ENCODE results near the gene EFCAB5. TPM values are rescaled to one million over a fixed set of nuclear protein-coding genes. Genes with fewer than 3 reads are reported as not detected.

Gene EFCAB5
- polyA plus RNA-seq, 4 donors = 0.10 to 2.7 TPM; not detected in 2

DNA sequence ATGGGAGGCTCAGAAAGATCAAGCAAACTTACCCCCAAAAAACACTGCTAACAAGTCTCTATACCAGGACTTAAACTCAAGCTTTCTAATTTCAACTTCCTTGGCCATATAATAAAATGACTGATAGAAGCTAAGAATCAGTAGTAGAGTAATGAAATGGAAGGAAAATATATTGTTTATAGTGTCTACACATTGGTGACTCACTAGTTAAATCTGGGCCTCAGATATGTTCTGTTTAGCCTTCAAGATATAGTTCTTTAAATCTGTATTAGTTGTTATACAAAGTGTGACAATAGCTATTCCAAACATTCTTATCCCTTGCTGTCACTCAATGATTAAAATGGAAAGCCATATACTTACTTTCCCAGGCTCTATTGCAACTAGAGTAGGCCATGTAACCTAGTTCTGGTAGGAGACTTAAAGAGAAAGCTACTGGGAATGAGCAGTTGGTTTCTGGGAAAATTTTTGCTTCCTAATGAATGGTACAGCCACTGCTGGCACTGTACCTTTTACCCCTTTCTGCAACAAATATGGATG is 29.7 kb upstream of the EFCAB5 start:
- no peak for DNase-seq
- no peaks in the 10 kb centered on the region for H3K4me1 ChIP-seq (ENCODE audit: control insufficient read depth in 3 of 3, insufficient read depth in 2 of 3, low read depth in 1 of 3, low read length in 2 of 3)
- H3K27ac ChIP-seq (ENCODE audit: low read depth in 1 of 3, low read length in 2 of 3) = no peak overlapping the region
- H3K4me3 ChIP-seq (ENCODE audit: low read depth in 1 of 3, low read length in 3 of 3) = no peak overlapping the region
- FAIRE-seq = no peak
- no peaks in the 10 kb centered on the region for H3K27me3 ChIP-seq (ENCODE audit: control insufficient read depth in 3 of 3, insufficient read depth in 3 of 3, low read length in 3 of 3)
- H3K9me3 ChIP-seq (ENCODE audit: control insufficient read depth in 2 of 2, insufficient read depth in 1 of 2, low read depth in 1 of 2, low read length in 1 of 2) = no peaks in the 10 kb centered on the region
- H3K36me3 ChIP-seq (ENCODE audit: control insufficient read depth in 3 of 3, insufficient read depth in 2 of 3, low read depth in 1 of 3, low read length in 3 of 3) = peaks cover 0 to 2% (median 2%) of the 10 kb centered on the region in 3 donors

DNA sequence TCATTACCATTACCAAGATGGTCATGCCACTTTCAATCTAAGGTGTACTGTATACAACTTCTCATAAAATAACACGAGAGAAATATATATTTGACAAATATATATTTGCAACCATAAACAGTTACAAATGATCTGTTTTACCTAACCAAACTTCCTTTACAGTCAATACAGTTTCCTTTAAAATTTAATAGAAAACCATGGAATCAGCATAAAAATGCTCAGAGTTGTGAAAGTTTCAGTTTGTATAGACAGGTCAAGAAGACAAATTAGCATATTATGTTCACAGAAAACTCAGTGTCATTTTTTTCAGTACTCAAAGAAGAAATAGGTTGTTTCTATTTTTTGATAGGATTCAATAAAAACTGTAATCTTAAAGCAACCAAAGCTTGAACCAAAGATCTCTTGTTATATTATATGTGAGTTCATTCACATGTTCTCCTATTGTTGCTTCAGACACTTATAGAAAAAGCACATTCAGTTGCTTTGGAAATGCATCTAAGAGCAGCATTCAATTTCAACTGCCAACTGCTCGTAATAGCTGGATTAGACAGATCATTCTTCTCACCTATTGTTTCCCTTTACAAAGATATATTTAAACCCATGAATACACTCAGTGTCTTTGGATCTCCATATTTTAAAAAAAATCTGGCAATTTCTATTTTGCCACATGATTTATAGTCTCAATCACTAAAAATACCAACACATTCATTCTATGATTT is 26.5 kb upstream of the EFCAB5 start:
- WGBS, 3 donors = 73 to 87% (median 86%) methylated on average over 2 of the region's 2 CpGs
- FAIRE-seq = no peak
- no peak overlapping the region for H3K4me3 ChIP-seq (ENCODE audit: low read depth in 1 of 3, low read length in 3 of 3)

DNA sequence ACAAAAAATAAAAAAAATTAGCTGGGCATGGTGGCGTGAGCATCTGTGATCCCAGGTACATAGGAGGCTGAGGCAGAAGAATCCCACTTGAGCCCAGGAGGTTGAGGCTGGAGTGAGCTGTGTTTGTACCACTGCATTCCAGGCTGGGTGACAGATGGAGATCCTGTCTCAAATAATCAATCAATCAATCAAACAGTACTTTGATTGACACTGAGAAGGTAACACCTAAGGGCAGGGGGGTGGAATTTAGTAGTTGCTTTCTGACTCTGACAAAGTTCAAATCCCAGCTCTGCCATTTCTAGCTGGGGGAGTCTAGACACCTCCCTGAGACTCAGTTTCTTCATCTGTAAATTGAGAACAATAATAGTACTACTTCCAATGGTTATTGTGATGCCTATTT is 23.4 kb upstream of the EFCAB5 start:
- H3K27me3 ChIP-seq (ENCODE audit: control insufficient read depth in 3 of 3, insufficient read depth in 3 of 3, low read length in 3 of 3) = no peaks in the 10 kb centered on the region
- H3K27ac ChIP-seq (ENCODE audit: low read depth in 1 of 3, low read length in 2 of 3) = no peak overlapping the region
- no peak for FAIRE-seq
- 95 to 100% (median 100%) methylated on average over 1 of the region's 1 CpG for WGBS, 3 donors
- H3K4me3 ChIP-seq (ENCODE audit: low read depth in 1 of 3, low read length in 3 of 3) = no peak overlapping the region
- no peaks in the 10 kb centered on the region for H3K9me3 ChIP-seq (ENCODE audit: control insufficient read depth in 2 of 2, insufficient read depth in 1 of 2, low read depth in 1 of 2, low read length in 1 of 2)
- H3K4me1 ChIP-seq (ENCODE audit: control insufficient read depth in 3 of 3, insufficient read depth in 2 of 3, low read depth in 1 of 3, low read length in 2 of 3) = no peaks in the 10 kb centered on the region
- DNase-seq = no peak
- H3K36me3 ChIP-seq (ENCODE audit: control insufficient read depth in 3 of 3, insufficient read depth in 2 of 3, low read depth in 1 of 3, low read length in 3 of 3) = peaks cover 0 to 2% (median 2%) of the 10 kb centered on the region in 3 donors

More for the DNA sequence above, 26.5 kb upstream of the EFCAB5 start:
- H3K4me1 ChIP-seq (ENCODE audit: control insufficient read depth in 3 of 3, insufficient read depth in 2 of 3, low read depth in 1 of 3, low read length in 2 of 3) = no peaks in the 10 kb centered on the region
- H3K27me3 ChIP-seq (ENCODE audit: control insufficient read depth in 3 of 3, insufficient read depth in 3 of 3, low read length in 3 of 3) = no peaks in the 10 kb centered on the region
- no peak overlapping the region for H3K27ac ChIP-seq (ENCODE audit: low read depth in 1 of 3, low read length in 2 of 3)
- no peak for DNase-seq
- no peaks in the 10 kb centered on the region for H3K9me3 ChIP-seq (ENCODE audit: control insufficient read depth in 2 of 2, insufficient read depth in 1 of 2, low read depth in 1 of 2, low read length in 1 of 2)
- H3K36me3 ChIP-seq (ENCODE audit: control insufficient read depth in 3 of 3, insufficient read depth in 2 of 3, low read depth in 1 of 3, low read length in 3 of 3) = peaks cover 0 to 2% (median 2%) of the 10 kb centered on the region in 3 donors

DNA sequence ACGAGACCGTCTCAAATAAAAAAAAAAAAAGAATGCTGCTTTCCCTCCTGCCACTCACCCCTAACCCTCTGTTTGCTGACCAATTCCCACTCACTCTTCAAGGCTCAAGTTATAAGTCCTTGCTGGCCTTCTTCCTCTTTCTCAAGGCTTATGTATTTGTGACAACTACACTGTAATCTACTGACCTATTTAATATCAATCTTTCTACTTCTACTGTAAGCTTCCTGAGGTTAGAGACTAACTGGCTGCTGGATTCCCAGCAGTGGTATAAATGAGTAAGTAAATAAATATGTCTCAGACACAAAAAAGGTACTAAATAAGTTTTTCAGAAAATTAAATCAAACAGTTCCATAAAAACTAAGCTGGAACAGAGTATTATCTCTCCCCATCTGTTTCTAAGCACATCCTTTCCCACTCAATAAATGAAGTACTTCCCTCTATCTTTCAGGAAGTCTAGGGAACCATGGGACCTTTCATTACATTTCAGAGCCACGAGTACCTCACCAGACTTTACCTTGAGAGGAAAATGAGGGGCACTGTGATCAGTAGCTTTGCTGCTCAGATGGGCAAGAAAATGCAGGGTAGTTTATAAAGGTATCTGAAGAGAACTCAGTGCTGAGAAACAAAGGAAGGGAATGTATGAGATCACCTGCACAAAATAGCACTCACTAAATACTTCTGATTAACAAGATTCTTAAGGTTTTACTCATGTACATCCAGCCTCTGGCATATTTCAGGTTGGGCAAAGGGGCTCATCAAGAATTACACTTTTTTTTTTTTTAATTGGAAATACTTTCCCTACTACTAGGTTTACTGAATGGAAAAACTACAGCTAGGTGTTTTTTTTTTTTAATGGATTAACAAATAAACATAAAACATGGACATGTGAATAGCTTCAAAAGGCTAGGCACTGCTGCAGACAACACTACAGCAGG is 22.2 kb upstream of the EFCAB5 start:
- DNase-seq (no peak), FAIRE-seq (no peak)
- 69 to 74% (median 70%) methylated on average over 3 of the region's 3 CpGs for WGBS, 3 donors
- no peaks in the 10 kb centered on the region for H3K9me3 ChIP-seq (ENCODE audit: control insufficient read depth in 2 of 2, insufficient read depth in 1 of 2, low read depth in 1 of 2, low read length in 1 of 2)
- H3K36me3 ChIP-seq (ENCODE audit: control insufficient read depth in 3 of 3, insufficient read depth in 2 of 3, low read depth in 1 of 3, low read length in 3 of 3) = peaks cover 0 to 2% (median under 1%) of the 10 kb centered on the region in 3 donors
- no peak overlapping the region for H3K27ac ChIP-seq (ENCODE audit: low read depth in 1 of 3, low read length in 2 of 3)
- no peaks in the 10 kb centered on the region for H3K4me1 ChIP-seq (ENCODE audit: control insufficient read depth in 3 of 3, insufficient read depth in 2 of 3, low read depth in 1 of 3, low read length in 2 of 3)
- no peak overlapping the region for H3K4me3 ChIP-seq (ENCODE audit: low read depth in 1 of 3, low read length in 3 of 3)
- H3K27me3 ChIP-seq (ENCODE audit: control insufficient read depth in 3 of 3, insufficient read depth in 3 of 3, low read length in 3 of 3) = no peaks in the 10 kb centered on the region

DNA sequence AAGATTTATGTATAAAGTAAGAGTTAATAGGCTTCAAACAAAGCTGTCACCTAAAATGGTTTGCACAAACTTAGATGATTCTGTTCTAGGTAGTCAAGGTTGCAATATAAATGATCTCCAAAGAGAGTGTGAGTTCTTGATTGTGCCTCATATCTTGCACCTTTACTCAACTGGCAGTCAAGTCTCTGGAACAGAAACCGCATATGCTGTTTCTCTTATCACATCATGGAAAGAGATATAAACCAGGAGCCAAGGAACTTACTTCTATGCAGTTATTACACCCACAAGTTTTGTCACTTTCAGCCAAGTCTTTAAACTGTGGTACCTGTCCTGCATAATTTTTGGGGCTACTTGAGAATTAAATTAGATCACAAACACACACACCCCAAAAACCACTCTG is 16.6 kb upstream of the EFCAB5 start:
- peaks cover 0 to 2% (median 0%) of the 10 kb centered on the region in 3 donors for H3K4me1 ChIP-seq (ENCODE audit: control insufficient read depth in 3 of 3, insufficient read depth in 2 of 3, low read depth in 1 of 3, low read length in 2 of 3)
- 16 to 54% (median 32%) methylated on average over 1 of the region's 1 CpG for WGBS, 3 donors
- no peak for FAIRE-seq
- no peak overlapping the region for H3K4me3 ChIP-seq (ENCODE audit: low read depth in 1 of 3, low read length in 3 of 3)
- H3K9me3 ChIP-seq (ENCODE audit: control insufficient read depth in 2 of 2, insufficient read depth in 1 of 2, low read depth in 1 of 2, low read length in 1 of 2) = no peaks in the 10 kb centered on the region
- peaks cover 0 to 2% (median 0%) of the 10 kb centered on the region in 3 donors for H3K36me3 ChIP-seq (ENCODE audit: control insufficient read depth in 3 of 3, insufficient read depth in 2 of 3, low read depth in 1 of 3, low read length in 3 of 3)
- peak in 1 of 2 donors; percentile 45 for DNase-seq
- H3K27ac ChIP-seq (ENCODE audit: low read depth in 1 of 3, low read length in 2 of 3) = no peak overlapping the region
- H3K27me3 ChIP-seq (ENCODE audit: control insufficient read depth in 3 of 3, insufficient read depth in 3 of 3, low read length in 3 of 3) = no peaks in the 10 kb centered on the region

DNA sequence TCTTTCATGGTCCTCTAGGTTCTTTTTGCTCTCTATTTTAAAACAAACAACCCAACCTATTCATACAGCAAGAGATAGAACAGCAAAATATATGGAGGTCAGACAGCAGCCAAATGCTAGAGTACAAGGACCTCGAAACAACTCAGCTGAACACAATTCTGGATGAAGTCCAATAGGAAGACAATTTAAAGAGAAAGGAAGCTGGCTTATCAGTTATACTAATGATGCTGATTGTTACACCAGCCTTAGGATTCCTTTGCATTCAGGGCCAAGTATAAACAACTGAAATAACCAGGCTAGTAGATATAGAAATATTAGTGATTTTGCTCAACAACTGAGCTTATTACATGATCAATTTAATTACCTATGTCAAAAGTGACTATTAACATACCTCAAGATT is 13.9 kb upstream of the EFCAB5 start:
- Histone ChIP-seq H3K27me3 (ENCODE audit: control insufficient read depth in 3 of 3, insufficient read depth in 3 of 3, low read length in 3 of 3) (no peaks in the 10 kb centered on the region), H3K27ac (ENCODE audit: low read depth in 1 of 3, low read length in 2 of 3) (no peak overlapping the region), H3K4me1 (ENCODE audit: control insufficient read depth in 3 of 3, insufficient read depth in 2 of 3, low read depth in 1 of 3, low read length in 2 of 3) (peaks cover 2 to 4% (median 3%) of the 10 kb centered on the region in 3 donors), H3K4me3 (ENCODE audit: low read depth in 1 of 3, low read length in 3 of 3) (no peak overlapping the region), H3K36me3 (ENCODE audit: control insufficient read depth in 3 of 3, insufficient read depth in 2 of 3, low read depth in 1 of 3, low read length in 3 of 3) (no peaks in the 10 kb centered on the region), H3K9me3 (ENCODE audit: control insufficient read depth in 2 of 2, insufficient read depth in 1 of 2, low read depth in 1 of 2, low read length in 1 of 2) (no peaks in the 10 kb centered on the region)
- FAIRE-seq (no peak), DNase-seq (peak; percentile 20 to 64)
- WGBS, 3 donors = 9 to 32% (median 25%) methylated on average over 1 of the region's 1 CpG

DNA sequence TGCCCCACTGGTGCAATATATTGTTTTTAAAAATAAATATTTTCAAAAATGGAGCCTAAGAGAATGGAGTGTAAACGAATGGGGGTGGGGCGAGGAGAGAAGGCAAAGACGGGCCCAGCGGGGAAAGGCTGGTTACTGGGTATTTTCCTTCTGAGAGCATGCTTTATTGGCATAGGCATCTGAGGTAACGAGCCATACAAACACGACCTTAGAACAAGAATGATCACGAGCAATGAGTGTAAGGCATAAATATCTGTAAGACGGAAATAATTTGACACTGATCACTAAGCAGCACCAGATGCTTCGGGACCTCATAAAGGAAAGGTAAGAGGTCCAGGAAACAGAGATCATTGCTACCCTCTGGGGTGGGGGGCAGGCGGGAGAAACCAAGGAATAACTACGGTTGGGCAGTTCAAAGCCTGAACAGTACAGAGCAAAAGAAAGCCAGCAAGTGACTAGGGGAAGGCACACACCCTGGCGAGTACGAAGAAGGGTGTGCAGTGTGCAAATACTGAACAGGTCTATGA is 12.4 kb upstream of the EFCAB5 start:
- 1 to 3% (median 1%) methylated on average over 13 of the region's 13 CpGs for WGBS, 3 donors
- DNase-seq (peak; percentile 57 to 85), FAIRE-seq (no peak)
- Histone ChIP-seq H3K4me1 (ENCODE audit: control insufficient read depth in 3 of 3, insufficient read depth in 2 of 3, low read depth in 1 of 3, low read length in 2 of 3) (peaks cover 2 to 4% (median 3%) of the 10 kb centered on the region in 3 donors), H3K27ac (ENCODE audit: low read depth in 1 of 3, low read length in 2 of 3) (peak overlapping the region; percentile 84 to 92 (median 84)), H3K9me3 (ENCODE audit: control insufficient read depth in 2 of 2, insufficient read depth in 1 of 2, low read depth in 1 of 2, low read length in 1 of 2) (no peaks in the 10 kb centered on the region), H3K4me3 (ENCODE audit: low read depth in 1 of 3, low read length in 3 of 3) (peak overlapping the region; percentile 67 to 89 (median 85)), H3K36me3 (ENCODE audit: control insufficient read depth in 3 of 3, insufficient read depth in 2 of 3, low read depth in 1 of 3, low read length in 3 of 3) (no peaks in the 10 kb centered on the region), H3K27me3 (ENCODE audit: control insufficient read depth in 3 of 3, insufficient read depth in 3 of 3, low read length in 3 of 3) (no peaks in the 10 kb centered on the region)
